ENCODE data around the gene KLHDC8A. TPM values are rescaled to one million over a fixed set of nuclear protein-coding genes. Genes with fewer than 3 reads are reported as not detected.
A peak's percentile ranks its signal among the peaks of the same experiment; 100 is the strongest.
"Not testable (repeated sequence)": the region's sequence is repeated elsewhere in the genome, so short reads cannot be mapped to it uniquely, and the experiment has no call there.

The KLHDC8A gene
- polyA plus RNA-seq, 4 donors, result 1.5 to 2.4 (median 2.2) TPM

- peak in 3 of 4 donors; percentile 79 to 91 (median 90) for DNase-seq (ENCODE audit: low read depth in 4 of 4, low spot score in 3 of 4)
Observed at GRCh38 chr1:205301205-205301821, 55.4 kb downstream of the KLHDC8A start.

GRCh38 chr1:205300149-205300548 is 56.6 kb downstream of the KLHDC8A start:
- no peak for DNase-seq (ENCODE audit: low read depth in 4 of 4, low spot score in 3 of 4)

- peak in 3 of 4 donors; percentile 74 to 85 (median 78) for DNase-seq (ENCODE audit: low read depth in 4 of 4, low spot score in 3 of 4)
Observed at GRCh38 chr1:205298191-205298994, 58.3 kb downstream of the KLHDC8A start.

DNA sequence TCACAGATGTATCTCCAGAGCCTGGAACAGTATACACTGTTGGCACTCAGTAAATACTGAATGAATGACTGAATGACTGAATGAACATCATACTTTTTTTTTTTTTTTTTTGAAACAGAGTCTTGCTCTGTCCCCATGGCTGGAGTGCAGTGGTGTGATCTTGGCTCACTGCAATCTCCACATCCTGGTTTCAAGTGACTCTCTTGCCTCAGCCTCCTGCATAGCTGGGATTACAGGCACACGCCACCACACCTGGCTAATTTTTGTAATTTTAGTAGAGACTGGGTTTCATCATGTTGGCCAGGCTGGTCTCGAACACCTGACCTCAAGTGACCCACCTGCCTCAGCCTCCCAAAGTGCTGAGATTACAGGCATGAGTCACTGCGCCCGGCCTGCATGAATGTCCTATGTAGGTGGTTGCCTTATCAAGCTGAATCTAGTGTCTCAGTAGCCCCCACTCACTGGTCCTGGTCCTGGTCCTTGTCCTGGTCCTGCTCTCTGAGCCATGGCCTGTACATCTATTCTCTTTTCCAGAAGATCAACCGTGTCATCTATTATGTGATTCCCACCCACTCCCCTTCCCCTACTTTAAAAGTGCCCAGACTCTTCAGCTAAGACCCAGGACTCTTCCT is 59.1 kb downstream of the KLHDC8A start:
- not testable (repeated sequence) for DNase-seq (ENCODE audit: low read depth in 4 of 4, low spot score in 3 of 4)

GRCh38 chr1:205296154-205296553 is 60.6 kb downstream of the KLHDC8A start:
- DNase-seq (ENCODE audit: low read depth in 4 of 4, low spot score in 3 of 4), result no peak

DNA sequence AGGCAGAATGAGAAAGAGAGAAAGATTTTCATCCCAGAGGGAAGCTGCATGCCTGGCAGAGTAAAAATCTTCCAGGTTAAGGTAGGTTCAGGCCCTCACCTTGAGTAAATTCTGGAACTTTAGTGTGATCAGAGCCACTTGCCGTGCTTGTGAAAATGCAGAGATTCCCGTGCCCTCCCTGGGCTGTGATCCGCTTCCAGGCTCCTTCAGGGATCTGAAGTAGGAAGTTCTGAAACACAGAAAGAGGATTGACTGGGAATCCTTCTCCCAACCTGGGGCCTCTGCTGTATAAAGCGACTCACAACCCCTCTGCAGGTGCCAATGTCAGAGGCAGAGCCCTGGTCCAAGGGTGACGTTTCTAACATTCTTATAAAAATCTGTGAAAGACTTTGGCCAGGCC is 61.8 kb downstream of the KLHDC8A start:
- no peak for DNase-seq (ENCODE audit: low read depth in 4 of 4, low spot score in 3 of 4)

DNA sequence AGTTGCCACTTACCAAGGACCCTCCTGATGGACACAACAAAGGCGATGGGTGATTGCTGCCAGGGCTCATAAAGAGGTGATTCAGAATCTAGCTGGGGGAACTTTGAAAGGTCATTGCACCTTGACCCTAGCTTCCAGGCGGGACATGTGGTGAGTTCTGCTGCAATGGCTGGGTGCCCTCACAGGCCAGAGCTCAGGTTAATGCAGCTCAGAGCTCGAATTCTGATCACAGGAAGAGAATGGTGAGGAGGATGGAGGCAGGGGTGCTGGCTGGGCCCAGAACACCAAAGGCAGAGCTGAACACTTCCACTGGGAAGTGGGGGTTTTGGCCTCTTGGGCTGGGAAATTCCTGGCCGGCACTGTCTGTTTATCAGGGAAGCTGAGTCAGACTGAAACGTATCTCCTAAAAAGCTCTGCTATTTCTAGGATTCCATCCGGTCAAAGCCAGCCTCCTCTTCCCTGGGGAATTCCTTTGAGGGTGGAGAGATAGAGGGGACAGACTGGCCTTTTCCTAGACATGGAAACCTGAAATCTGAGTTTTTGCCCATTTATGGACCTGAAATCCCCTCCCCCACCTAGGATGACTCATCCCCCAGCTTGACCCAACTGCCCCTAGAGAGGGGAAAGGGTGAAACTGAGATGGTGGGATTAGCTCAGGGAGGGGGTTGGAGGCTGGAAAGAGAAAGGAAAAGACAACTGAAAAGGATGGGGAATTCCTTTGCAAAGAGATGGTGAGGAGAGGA is 62.4 kb downstream of the KLHDC8A start:
- DNase-seq (ENCODE audit: low read depth in 4 of 4, low spot score in 3 of 4), result no peak

- no peak for DNase-seq (ENCODE audit: low read depth in 4 of 4, low spot score in 3 of 4)
Observed at GRCh38 chr1:205293350-205294074, 63.2 kb downstream of the KLHDC8A start.

- DNase-seq (ENCODE audit: low read depth in 4 of 4, low spot score in 3 of 4), result no peak
Observed at GRCh38 chr1:205291596-205291995, 65.1 kb downstream of the KLHDC8A start.

- DNase-seq (ENCODE audit: low read depth in 4 of 4, low spot score in 3 of 4), result no peak
Observed at GRCh38 chr1:205287767-205288559, 68.8 kb downstream of the KLHDC8A start.

DNA sequence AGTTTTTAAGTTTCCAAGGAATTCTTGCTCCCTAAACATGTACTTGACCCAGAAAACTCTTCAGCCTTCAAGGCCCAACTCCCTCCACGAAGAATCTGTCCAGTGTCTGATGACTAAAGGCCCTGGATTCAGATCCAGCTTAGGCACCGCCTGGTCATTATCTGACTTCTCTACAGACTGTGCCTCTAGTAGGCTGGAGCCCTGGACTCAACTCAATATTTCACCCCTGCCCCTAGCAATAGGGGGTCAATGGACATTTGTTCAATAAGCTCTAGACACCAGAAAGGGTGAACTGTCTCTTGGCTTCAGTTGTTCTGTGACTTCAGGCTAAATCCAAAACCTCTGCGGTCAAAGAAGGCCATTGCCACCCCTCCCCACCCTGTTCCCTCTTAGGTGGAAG is 69.6 kb downstream of the KLHDC8A start:
- DNase-seq (ENCODE audit: low read depth in 4 of 4, low spot score in 3 of 4), result no peak

GRCh38 chr1:205286335-205286950 is 70.3 kb downstream of the KLHDC8A start:
- no peak for DNase-seq (ENCODE audit: low read depth in 4 of 4, low spot score in 3 of 4)

Other genes with a start within 250 kb of the KLHDC8A start
- gene RBBP5, start 234.9 kb downstream of the KLHDC8A start, polyA plus RNA-seq (ENCODE audit: insufficient read length in 4 of 4), result 10 to 100 TPM; 19.2 to 22.9 (median 21.0) TPM
- gene DSTYK, start 145.2 kb downstream of the KLHDC8A start, polyA plus RNA-seq (ENCODE audit: insufficient read length in 4 of 4), result 10 to 100 TPM; 18.6 to 21.6 (median 20.7) TPM
- 1 to 10 TPM; 6.3 to 8.3 (median 7.6) TPM for gene TMCC2, start 129.0 kb downstream of the KLHDC8A start, polyA plus RNA-seq (ENCODE audit: insufficient read length in 4 of 4)
- 10 to 100 TPM in 3 of 4 donors, 1 to 10 TPM in 1; 7.6 to 12.5 (median 11.1) TPM for gene NUAK2, start 35.2 kb downstream of the KLHDC8A start, polyA plus RNA-seq (ENCODE audit: insufficient read length in 4 of 4)
- 1 to 10 TPM; 2.8 to 3.9 (median 3.4) TPM for gene LEMD1, start 65.1 kb upstream of the KLHDC8A start, polyA plus RNA-seq (ENCODE audit: insufficient read length in 4 of 4)
- gene BLACAT1, start 99.1 kb upstream of the KLHDC8A start, polyA plus RNA-seq (ENCODE audit: insufficient read length in 4 of 4), result 1 to 10 TPM; 2.9 to 3.0 (median 3.0) TPM
- gene CDK18, start 147.7 kb upstream of the KLHDC8A start, polyA plus RNA-seq (ENCODE audit: insufficient read length in 4 of 4), result 10 to 100 TPM; 20.1 to 34.5 (median 25.5) TPM